OCI-M1 (cell line): ENCODE data around the gene TATDN2.
"Not testable (repeated sequence)": the region's sequence is repeated elsewhere in the genome, so short reads cannot be mapped to it uniquely, and the experiment has no call there.

Experiments
- DNase-seq: peaks from one replicate; lab custom pipeline; 2025; lab: John Stamatoyannopoulos, UW

TATDN2 gene

DNA sequence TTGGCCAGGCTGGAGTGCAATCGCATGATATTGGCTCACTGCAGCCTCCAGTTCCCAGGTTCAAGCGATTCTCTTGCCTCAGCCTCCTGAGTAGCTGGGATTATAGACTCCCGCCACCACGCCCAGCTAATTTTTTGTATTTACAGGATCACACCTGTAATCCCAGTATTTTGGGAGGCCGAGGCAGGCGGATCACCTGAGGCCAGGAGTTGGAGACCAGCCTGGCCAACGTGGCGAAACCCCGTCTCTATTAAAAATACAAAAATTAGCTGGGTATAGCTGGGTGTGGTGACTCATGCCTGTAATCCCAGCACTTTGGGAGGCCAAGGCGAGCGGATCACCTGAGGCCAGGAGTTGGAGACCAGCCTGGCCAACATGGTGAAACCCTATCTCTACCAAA is 24.2 kb downstream of the TATDN2 start:
- DNase-seq = not testable (repeated sequence)

DNA sequence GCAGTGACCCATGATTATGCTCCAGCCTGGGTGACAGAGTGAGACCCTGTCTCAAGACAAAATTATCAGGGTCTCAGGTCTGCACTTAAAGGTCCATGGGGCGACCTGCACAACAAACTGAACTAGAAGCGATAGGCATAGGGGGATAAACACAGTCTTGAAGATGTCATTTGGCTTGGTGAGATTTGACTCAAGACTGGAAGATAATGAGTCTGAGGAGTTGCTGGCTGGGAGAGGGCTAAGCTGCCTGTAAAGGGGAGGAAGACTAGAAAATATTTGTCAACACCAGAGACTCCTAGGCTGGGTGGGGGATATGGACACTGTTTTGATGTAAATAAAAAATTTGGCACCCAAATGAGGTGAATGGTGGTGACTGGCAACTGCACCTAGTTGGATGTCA is 24.7 kb downstream of the TATDN2 start:
- no peak for DNase-seq

GRCh38 chr3:10273702-10274305 is 25.5 kb downstream of the TATDN2 start:
- DNase-seq = no peak

GRCh38 chr3:10274601-10275000 is 26.3 kb downstream of the TATDN2 start:
- peak; percentile 59 for DNase-seq

DNA sequence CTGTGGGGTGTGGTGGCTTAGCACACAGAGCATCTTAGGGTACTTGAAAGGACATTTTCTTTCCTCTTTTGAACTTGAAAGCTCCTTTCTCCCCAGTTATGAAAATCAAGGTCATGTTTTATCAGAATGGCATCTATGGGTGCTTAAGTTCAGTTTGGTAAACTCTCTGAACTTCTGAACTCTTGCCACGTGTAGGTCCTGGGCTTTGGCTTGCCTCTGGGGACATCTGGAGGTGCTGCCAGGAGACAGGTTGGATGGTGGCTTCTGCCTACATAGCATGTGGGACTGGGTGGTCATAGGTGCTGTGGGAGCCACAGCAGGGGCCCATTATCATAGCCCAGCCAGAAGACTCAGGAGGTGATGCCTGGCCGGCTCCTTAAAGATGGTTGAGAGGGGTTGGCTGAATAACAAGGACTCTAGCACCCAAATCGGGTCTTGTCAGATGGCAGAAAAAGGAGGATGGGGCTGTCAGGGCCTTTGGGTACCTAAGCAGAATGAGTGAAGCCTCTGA is 28.9 kb downstream of the TATDN2 start:
- DNase-seq = no peak

- no peak for DNase-seq
Measured at GRCh38 chr3:10278501-10278900, 30.2 kb downstream of the TATDN2 start.

DNA sequence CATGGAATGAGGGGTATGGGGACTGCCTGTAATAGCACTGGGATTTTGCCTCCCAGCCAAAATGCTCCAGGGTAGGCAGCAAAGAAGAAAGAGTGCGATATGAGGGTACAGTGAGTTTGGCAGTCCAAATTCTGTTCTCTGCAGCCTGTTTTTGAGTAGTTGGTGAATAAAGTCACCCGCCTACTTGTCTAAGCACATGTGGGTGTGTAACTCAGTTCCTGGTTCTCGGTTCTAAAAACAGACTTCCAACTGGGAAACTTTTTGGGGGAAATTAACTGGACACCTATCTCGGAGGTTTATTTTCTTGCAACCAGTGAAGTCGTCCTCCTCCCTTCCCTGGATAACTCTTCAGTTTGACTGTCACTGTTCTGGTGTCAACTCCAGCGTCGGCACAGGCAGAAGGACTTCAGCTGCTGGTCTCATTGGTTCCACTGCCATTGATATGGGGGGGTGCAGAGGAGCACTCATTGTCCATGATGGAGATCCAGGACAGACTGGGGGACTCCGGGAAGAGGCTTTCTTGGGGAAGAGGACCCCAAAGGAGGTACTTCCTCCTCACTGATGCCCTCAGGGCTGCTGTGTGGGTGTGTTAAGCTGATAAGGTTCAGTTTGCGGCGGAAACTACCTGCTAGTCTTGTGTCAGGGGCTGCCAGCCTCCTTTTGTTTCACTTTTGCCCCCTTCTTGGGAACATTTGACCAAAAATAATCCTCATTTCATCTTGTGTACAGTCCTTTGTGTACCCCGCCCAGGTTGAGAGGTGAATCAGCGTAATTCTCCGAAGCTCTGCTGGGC is 31.3 kb downstream of the TATDN2 start:
- DNase-seq = peak; percentile 44

DNA sequence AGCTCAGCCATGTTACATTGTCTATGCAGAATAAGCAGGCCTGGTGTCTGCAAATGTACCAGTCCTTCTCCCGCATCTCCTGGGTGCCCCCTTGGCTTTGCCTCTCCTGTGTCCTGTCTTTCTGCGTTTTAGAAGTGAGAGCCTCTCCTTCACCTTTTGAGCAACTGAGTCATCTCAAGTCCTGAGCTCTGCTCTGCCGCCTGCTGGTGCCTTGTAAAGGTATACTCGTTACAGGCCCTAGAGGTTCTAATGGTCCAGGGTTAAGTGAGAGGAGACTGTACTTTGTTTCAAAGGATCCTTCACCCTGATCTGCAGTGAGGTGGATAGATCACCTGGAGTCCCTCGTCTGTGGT is 31.9 kb downstream of the TATDN2 start:
- no peak for DNase-seq

GRCh38 chr3:10280571-10280970 is 32.3 kb downstream of the TATDN2 start:
- no peak for DNase-seq

GRCh38 chr3:10281951-10282350 is 33.7 kb downstream of the TATDN2 start:
- no peak for DNase-seq

DNA sequence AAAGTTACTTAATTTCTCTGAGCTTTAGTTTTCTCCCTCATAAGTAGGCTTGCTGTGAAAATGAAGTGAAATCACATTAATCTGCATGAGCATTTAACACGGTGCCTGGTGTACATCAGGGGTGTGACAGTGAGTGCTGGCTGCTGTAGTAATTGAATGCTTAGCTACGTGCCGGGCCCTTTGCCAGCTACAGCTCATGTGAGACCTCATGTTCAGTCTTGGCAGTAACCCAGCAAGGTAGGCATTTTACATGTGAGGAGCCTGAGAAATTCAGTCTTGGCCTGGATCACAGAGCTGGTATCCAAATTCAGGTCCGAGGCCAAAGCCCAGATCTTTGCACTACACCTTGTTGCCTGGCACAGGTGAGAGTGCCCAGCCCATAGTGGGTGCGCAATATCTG is 35.4 kb downstream of the TATDN2 start:
- no peak for DNase-seq

DNA sequence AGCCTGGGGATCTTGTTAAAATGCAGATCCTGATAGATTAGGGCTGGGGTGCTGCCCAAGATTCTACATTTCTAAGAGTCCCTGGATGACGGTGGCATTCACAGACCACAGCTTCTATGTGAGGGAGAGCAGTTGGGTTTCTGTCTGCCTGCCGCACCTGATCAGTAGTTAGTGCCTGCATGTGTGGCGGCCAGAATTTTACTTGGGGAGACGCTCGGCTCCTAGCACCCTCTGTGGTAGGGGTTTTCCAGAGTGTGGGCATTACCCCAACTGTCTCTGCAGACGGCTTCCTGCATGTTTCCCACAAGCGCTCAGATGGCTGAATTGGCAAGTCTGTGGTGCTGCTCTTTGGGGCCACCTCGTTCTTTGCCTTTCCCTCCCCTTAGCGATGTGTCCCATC is 36.2 kb downstream of the TATDN2 start:
- no peak for DNase-seq

- no peak for DNase-seq
Measured at GRCh38 chr3:10285272-10286132, 37.2 kb downstream of the TATDN2 start.

GRCh38 chr3:10286133-10286524 is 37.9 kb downstream of the TATDN2 start:
- DNase-seq = no peak

DNA sequence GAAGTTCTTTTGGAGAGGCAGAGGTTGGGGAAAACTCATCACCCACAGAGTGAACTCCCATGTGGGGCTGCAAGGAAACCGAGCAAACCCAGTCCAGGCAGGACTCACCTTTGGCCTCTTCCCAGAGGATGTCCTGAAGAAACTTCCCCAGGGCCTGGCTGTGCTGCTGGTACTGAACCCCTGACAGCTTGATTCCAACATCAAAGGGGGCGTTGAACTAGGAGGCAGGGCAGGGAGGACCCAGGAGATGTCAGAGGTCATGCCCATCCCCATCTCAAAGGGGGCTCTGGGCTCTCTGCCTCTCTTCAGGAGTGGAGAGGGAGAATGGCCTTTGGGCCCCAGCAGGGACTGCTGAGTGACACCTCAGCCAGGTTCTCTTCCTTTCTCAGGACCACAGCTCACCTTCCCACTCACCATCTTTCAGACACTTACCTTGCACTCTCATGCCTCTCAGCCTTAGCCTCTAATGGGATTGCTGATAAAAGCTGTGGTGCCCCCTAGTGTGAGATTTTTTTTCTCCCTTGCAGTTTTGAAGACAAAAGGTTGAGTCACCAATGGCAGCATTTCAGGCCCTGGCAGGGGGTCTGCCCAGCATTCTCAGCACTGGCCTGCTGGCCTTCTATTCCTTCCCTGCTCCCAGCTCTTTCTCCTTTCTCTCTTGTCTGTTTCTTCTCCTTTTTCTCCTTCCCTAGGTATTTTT is 38.5 kb downstream of the TATDN2 start:
- peak; percentile 89 for DNase-seq

GRCh38 chr3:10287936-10288574 is 39.8 kb downstream of the TATDN2 start:
- no peak for DNase-seq

- DNase-seq = no peak
Measured at GRCh38 chr3:10288575-10288960, 40.3 kb downstream of the TATDN2 start.

GRCh38 chr3:10289077-10289476 is 40.8 kb downstream of the TATDN2 start:
- DNase-seq = no peak

GRCh38 chr3:10289787-10290355 is 41.6 kb downstream of the TATDN2 start:
- DNase-seq = no peak

- DNase-seq = no peak
Measured at GRCh38 chr3:10290481-10291176, 42.4 kb downstream of the TATDN2 start.

DNA sequence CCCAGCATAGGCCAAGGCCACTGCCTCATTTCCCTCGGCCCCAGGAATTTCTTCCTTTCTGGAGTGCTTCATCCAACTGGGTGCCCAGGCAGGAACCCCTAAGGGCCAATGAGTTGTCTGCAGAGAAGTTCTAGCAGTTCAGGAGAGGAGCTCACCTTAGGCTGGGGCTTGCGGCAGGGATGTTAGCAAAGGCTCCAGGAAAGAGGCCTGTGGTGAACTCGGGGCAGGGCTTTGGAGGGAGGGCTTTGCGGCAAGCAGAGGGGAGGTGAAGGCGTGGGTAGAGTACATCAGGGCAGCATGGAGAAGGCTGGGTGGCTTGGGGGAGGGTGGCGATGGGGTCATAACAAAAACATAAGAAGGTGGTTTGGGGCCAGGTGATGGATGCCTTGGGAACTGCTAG is 43.4 kb downstream of the TATDN2 start:
- no peak for DNase-seq
